Activated CD4-positive, CD25-positive, alpha-beta regulatory T cell treated with anti-CD3 and anti-CD28 coated beads, Interleukin-2, amount 50 U/mL, for 24 hours (primary cell): ENCODE data around the gene FOSL2.
A peak's percentile ranks its signal among the peaks of the same experiment; 100 is the strongest.
"Not testable (repeated sequence)": the region's sequence is repeated elsewhere in the genome, so short reads cannot be mapped to it uniquely, and the experiment has no call there.

Experiments
- ATAC-seq, 2 donors: fragments of 150-1000 bp; cut with Tn5 transposase; one replicate each; pipeline ENCODE4 v1.10.0; 2021; ENCODE audit warnings: mild to moderate bottlenecking in 1 of 2, moderate library complexity in 1 of 2

FOSL2 gene

DNA sequence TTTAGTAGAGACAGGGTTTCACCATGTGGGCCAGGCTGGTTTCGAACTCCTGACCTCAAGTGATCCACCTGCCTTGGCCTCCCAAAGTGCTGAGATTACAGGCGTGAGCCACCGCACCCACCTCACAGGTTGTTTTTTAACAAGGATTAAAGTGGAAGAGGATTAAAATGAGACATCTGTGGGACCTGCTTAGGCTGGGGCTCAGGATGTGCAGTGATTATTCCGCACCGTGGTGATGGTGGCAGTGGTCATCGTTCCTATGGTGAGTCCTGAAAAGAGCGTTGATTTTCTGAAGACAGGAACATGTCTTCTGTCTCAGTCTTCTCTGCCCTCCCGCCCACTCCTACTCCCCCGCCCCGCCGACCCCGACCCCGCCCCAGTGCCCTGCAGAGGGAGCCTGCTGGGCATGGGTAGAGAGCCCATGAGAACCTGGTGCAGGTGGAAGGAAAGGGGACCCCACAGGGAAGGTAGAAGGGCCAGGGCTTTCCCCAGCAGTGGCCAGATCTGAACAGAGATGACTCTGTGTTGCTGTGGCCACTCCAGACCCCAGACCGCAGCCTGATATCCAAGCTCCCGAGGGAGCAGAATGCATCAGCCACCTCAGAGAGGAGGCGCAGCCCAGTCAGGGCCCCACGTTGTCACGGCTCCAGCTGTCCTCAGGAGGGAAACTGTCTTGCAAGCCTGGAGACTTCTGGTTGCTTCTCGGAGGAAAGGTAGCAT is 34.5 kb upstream of the FOSL2 start:
- no peak for ATAC-seq

GRCh38 chr2:28358668-28359201 is 33.9 kb upstream of the FOSL2 start:
- peak; percentile 2 to 4 for ATAC-seq

DNA sequence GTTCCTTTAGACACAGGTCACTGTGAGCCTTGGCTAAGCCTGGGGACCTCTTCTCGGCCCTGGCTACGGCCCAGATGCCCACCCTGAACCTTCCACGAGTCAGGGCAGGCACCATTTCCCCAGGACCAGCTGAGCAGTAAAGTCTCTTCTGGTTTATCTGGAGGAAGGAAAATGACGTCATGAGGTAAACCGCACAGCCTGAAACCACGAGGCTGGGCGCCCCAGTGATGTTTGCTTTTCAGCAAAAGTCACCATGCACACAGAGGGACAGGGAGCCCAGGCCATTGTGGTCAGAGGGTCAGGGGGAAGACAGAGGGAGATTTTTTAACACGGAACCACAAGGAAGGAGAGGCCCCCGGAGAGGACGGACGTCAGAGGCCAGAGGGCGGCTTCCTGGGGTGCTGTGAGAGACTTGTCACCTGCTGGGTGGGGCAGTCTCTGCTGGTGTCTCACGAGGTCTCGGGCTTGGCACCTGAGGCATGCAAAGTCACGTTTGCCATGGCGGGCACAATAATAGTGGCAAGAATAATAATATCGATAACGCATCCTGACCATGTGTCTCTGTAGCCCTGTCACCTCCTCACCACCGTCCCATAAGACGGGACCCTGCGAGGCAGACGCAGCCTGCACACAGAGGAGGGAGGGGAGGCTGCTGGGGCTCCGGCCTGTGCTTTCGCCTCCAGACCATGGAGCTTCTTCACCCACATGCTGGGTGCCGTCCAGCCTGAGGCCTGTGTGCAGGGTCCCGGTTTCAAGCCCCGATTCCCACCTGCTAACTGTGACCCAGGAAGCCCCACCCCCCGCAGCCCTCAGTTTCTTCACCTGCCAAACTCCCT is 33.2 kb upstream of the FOSL2 start:
- peak; percentile 78 to 80 for ATAC-seq

- ATAC-seq: no peak
Observed at GRCh38 chr2:28360058-28360717, 32.5 kb upstream of the FOSL2 start.

DNA sequence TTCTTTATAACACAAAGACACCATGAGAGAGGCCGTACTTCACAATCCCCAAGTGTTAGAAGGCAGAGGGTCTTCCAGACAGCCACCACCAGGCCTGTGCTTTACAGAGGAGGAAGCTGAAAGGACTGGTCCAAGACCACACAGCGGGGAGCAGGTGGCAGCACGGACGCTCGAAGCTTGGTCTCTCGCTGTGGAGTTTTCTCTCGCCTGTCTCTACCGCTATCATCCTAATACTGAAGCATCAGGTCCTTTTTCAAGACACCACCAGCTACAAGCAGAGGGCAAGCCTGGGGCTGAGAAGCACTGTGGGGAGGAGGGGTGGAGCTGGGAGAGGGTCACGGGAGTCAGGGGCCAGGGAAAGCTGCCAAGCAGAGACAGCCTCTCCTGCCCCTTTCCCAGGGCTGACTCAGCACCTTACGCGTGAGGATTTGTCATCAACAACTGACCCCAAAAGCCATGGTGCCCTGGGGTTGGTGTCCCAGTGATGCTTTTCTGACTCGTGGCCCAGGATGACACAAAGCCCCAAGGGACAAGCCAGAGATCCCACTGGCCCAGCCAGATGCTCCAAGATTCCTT is 31.9 kb upstream of the FOSL2 start:
- ATAC-seq: no peak

- ATAC-seq: no peak
Observed at GRCh38 chr2:28361991-28362710, 30.5 kb upstream of the FOSL2 start.

GRCh38 chr2:28362991-28363521 is 29.6 kb upstream of the FOSL2 start:
- ATAC-seq: no peak

DNA sequence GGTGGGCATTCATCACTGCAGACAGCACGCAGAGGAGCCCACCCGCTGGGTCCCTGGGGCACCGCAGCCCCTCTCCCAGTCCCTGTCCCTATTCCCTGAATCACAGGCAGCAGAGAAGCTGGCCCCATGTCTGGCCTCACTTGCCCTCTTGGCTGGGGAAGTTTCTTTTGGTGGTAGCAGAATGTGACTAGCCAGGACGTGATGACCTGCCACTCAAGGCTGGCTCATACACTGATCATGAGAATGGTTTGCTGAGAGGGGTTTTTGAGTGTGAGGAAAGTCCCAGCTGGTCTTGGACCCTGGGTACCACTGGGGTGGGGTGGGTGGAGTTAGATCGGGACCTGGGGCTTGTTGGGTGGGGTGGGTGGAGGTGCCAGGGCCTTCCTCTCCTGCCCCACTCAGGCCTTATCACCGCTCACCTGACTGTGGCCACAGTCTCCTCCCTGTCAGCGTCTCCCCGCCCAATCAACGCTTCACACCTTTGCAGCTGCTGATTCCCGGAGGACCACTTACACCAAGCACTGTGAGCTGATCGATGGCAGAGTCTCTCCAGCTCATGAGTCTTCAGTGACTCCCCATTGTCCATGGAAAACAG is 28.9 kb upstream of the FOSL2 start:
- no peak for ATAC-seq

DNA sequence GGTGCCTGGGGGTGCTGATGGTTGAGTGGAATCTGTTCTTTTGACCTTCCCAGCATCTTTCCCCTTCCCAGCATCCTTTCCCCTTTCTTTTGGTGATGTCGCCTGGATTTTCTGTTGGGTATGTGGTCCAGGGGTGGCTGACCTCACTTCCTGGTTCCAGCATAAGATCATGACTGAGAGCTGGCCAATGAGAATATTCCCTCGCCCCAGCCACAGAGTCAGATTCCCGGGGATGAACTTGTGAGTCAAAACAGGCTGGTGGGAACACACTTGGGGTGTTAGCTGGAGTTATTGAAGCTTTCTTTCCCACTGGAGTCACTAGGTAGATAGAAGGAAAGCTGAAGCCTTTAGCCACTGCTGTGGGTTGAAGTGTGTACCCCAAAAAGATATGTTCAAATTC is 28.0 kb upstream of the FOSL2 start:
- ATAC-seq: no peak

DNA sequence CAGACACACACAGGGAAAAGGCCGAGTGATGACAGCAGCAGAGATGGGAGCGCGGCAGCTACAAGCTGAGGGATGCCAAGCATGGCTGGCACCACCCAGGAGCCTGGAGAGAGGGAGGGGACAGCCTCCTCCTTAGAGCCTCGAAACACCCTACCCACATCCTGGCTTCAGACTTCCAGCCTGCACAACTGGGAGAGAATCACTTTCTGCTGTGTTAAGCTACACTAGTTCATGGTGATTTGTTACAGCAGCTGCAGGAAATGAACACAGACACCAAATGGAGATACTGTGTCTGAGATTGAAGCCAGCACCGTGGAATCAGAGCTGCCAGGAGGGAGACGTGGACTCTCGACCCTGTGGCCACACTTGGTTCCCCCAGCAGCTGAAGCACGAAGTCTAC is 27.5 kb upstream of the FOSL2 start:
- no peak for ATAC-seq

DNA sequence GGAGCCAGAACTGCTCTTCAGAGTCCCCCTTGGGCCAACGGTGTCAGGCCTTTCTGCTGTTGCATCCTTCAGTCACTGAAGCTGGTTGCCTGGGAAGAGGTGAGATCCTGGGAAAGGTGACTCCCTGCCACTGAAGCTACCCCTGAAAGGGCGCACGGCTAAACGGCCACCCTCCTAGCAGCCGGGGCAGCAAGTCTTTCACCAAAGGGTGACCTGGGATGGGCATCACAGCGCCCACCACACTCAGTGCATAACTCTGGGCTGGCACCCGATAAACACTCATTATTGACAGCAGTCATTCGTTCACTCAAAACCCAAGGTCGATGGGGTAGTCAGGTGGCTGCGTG is 26.5 kb upstream of the FOSL2 start:
- no peak for ATAC-seq

GRCh38 chr2:28366496-28367282 is 26.0 kb upstream of the FOSL2 start:
- peak; percentile 84 to 85 for ATAC-seq

DNA sequence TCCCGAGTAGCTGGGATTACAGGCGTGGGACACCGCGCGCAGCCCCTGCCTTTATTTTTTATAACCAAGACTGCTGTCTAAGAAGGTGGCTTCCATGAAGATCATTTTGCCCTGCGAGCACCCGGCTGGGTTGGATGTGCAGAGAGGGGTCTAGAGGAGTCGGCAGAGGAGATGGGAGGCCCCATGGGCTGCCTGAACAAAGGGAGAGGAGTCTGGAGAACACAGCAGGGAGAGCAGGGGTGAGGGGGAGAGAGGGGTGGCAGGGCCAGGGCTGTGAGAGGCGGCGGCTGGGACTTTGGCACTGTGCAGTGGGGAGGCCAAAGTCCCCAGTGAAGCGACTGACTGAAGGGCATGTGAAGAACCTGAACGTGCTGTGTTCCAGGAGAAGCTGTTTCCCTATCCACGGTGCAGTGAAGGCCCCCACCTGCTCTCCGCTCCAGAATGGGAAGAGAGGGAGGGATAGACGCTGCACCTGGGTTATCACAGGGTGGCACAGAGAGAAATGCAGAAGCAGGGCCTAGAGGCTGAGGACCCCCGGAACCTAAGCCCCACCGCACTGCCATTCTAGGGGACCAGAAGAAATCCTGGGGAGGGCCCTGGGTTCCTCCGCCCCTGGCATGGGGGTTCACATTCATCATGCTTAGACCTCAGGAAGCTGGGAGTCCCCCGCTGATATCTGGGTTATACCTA is 24.8 kb upstream of the FOSL2 start:
- ATAC-seq: no peak

DNA sequence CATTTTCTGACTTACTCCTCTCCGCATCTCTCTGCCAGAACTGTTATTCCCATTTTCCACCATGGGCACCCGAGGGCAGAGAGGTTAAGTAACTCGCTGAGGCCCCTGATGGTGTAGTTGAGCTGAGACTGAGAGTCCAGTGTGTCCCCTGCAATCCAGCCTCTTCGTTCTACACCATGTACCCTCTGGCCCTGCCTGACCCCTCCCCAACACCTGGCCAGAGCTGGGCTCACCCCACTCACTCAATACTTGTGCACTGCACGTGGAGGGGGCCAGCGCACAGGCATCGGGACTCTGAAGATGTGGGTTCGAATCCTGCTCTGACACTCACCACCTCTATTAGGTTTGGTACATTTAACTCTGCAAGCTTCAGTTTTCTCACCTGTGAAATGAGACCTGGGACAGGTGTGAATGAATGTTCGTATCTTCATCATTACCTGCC is 24.3 kb upstream of the FOSL2 start:
- ATAC-seq: no peak

DNA sequence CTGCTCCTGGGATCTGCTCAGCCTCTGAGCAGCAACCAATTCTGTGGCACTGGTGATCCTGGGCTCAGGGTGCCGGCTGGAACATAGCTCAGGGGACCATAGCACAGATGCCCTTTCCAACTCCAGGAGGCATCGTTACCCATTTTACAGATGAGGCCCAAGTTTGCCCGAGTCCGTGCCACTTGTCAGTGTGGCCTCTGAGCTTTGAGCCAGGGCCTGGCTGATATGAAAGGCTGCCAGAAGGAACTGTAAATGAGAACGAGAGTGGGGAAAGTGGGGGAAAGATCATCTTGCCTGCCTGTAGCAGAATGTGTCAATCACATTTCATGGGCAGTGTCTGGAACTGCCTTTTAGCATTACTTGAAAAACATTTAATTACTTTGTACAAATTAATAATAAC is 23.3 kb upstream of the FOSL2 start:
- no peak for ATAC-seq

GRCh38 chr2:28370354-28370753 is 22.3 kb upstream of the FOSL2 start:
- ATAC-seq: no peak

GRCh38 chr2:28371728-28372127 is 20.9 kb upstream of the FOSL2 start:
- not testable (repeated sequence) for ATAC-seq

GRCh38 chr2:28373854-28374253 is 18.8 kb upstream of the FOSL2 start:
- no peak for ATAC-seq

GRCh38 chr2:28374331-28374730 is 18.3 kb upstream of the FOSL2 start:
- no peak for ATAC-seq

DNA sequence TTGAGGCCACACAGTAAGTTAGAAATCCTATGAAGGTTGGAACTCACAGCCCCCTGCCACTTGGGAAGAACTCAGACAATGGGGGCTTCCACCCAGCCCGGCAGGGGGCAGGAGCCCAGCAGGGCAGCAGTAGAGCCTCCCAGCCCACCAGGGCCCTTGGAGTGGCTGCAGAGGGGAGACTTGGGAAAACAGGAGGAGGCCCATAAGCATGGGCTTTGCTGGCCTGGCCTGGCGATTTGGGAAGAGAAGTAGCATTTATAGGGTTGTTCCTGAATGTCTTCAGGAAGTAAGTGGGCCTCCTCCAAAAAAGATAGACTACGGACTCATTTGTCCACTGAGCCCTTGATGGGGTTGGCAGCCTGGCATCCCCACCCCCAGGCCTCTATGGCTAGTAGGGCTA is 17.4 kb upstream of the FOSL2 start:
- ATAC-seq: no peak
